Neural progenitor cell (in vitro differentiated cells): ENCODE data around the gene ARSJ. TPM values are rescaled to one million over a fixed set of nuclear protein-coding genes. Genes with fewer than 3 reads are reported as not detected.
A peak's percentile ranks its signal among the peaks of the same experiment; 100 is the strongest.

Source experiments
- DNase-seq: peaks from one replicate; pipeline ENCODE4 v3.0.0-alpha.2; 2016; ENCODE audit warnings: low spot score
- H2AFZ ChIP-seq: fragments of 200-600 bp; sonication (generic); replicated peaks from 2 replicates; pipeline ENCODE4 v1.6.1; 2016; ENCODE audit warnings: antibody characterized with exemption
- H3F3A ChIP-seq: fragments of 200-600 bp; sonication (generic); 2 replicates; pipeline ENCODE4 v1.6.1; 2016; ENCODE audit warnings: antibody characterized with exemption, low read depth
- H3K27ac ChIP-seq: fragments of 200-600 bp; sonication (generic); 2 replicates; pipeline ENCODE4 v1.5.1; 2016; ENCODE audit warnings: mild to moderate bottlenecking
- H3K27me3 ChIP-seq: fragments of 200-600 bp; sonication (generic); 2 replicates; pipeline ENCODE4 v1.6.1; 2016; ENCODE audit warnings: mild to moderate bottlenecking, moderate library complexity
- H3K36me3 ChIP-seq: fragments of 200-600 bp; sonication (generic); 2 replicates; pipeline ENCODE4 v1.5.1; 2016
- H3K4me1 ChIP-seq: fragments of 200-600 bp; sonication (generic); 2 replicates; pipeline ENCODE4 v1.6.1; 2016; ENCODE audit warnings: mixed run types
- H3K4me2 ChIP-seq: fragments of 200-600 bp; sonication (generic); 2 replicates; pipeline ENCODE4 v1.6.1; 2016
- H3K4me3 ChIP-seq: fragments of 200-600 bp; sonication (generic); 2 replicates; pipeline ENCODE4 v1.5.1; 2016
- H3K79me2 ChIP-seq: fragments of 200-600 bp; sonication (generic); 2 replicates; pipeline ENCODE4 v1.6.1; 2016; ENCODE audit warnings: low read depth
- H3K9ac ChIP-seq: fragments of 200-600 bp; sonication (generic); 2 replicates; pipeline ENCODE4 v1.6.1; 2016
- H3K9me3 ChIP-seq: fragments of 200-600 bp; sonication (generic); 2 replicates; pipeline ENCODE4 v1.5.1; 2016; ENCODE audit warnings: low read depth
- H4K20me1 ChIP-seq: fragments of 200-600 bp; sonication (generic); 2 replicates; pipeline ENCODE4 v1.6.1; 2016; ENCODE audit warnings: low read depth
- H3K27ac Mint-ChIP-seq: 3 replicates; pipeline ENCODE4 v1.8.0; 2021; ENCODE audit warnings: mixed read lengths
- H3K27me3 Mint-ChIP-seq: 2 replicates; pipeline ENCODE4 v1.8.0; 2022; ENCODE audit warnings: low read depth, mild to moderate bottlenecking, inconsistent platforms, moderate library complexity, mixed read lengths; ENCODE audit not compliant: insufficient read depth
- H3K36me3 Mint-ChIP-seq: 3 replicates; pipeline ENCODE4 v1.8.0; 2021; ENCODE audit warnings: mixed read lengths
- H3K4me1 Mint-ChIP-seq: 3 replicates; pipeline ENCODE4 v1.8.0; 2021; ENCODE audit warnings: mixed read lengths
- H3K4me3 Mint-ChIP-seq: 3 replicates; pipeline ENCODE4 v1.8.0; 2021; ENCODE audit warnings: mild to moderate bottlenecking, moderate library complexity, mixed read lengths
- H3K9me3 Mint-ChIP-seq: 3 replicates; pipeline ENCODE4 v1.8.0; 2020; ENCODE audit warnings: mixed read lengths
- CTCF ChIP-seq: fragments of 200-600 bp; sonication (generic); IDR thresholded peaks from 2 replicates; pipeline ENCODE4 v1.5.1; 2017; ENCODE audit warnings: antibody characterized with exemption, mild to moderate bottlenecking
- EZH2 ChIP-seq: fragments of 200-600 bp; sonication (generic); IDR thresholded peaks from 2 replicates; pipeline ENCODE4 v1.6.1; 2017; ENCODE audit warnings: antibody characterized with exemption, mild to moderate bottlenecking, moderate library complexity
- EZH2phosphoT487 ChIP-seq: fragments of 200-600 bp; sonication (generic); IDR thresholded peaks from 2 replicates; pipeline ENCODE4 v1.6.1; 2017; ENCODE audit warnings: antibody characterized with exemption
- total RNA-seq: library from RNA; depleted of rRNA; stranded (reverse); fragments of >200 nt; gene quantifications from 2 replicates; pipeline ENCODE4 v1.2.3, GENCODE V29; 2015; ENCODE audit warnings: low replicate concordance

The ARSJ gene
- total RNA-seq, 1 donor from 2014 or later, result 0.28 TPM

GRCh38 chr4:113874480-113874879 lies 105.0 kb downstream of the ARSJ start:
- Histone ChIP-seq H3K4me2 (no peak overlapping the region), H3K4me1 (no peaks in the 10 kb centered on the region), H3K27me3 (no peaks in the 10 kb centered on the region), H4K20me1 (no peaks in the 10 kb centered on the region), H3K9me3 (no peaks in the 10 kb centered on the region), H3K9ac (no peak overlapping the region), H3K36me3 (no peaks in the 10 kb centered on the region), H3F3A (no peaks in the 10 kb centered on the region), H3K27ac (no peak overlapping the region), H3K79me2 (no peaks in the 10 kb centered on the region), H2AFZ (no peak overlapping the region), H3K4me3 (no peak overlapping the region)
- TF ChIP-seq EZH2, result no peak
- TF ChIP-seq EZH2phosphoT487, result no peak
- TF ChIP-seq CTCF, result no peak
- peaks cover 10% of the 10 kb centered on the region for H3K4me1 Mint-ChIP-seq
- no peaks in the 10 kb centered on the region for H3K36me3 Mint-ChIP-seq
- no peak overlapping the region for H3K4me3 Mint-ChIP-seq
- H3K9me3 Mint-ChIP-seq, result no peaks in the 10 kb centered on the region
- DNase-seq, result no peak
- no peak overlapping the region for H3K27ac Mint-ChIP-seq
- H3K27me3 Mint-ChIP-seq, result no peaks in the 10 kb centered on the region

- no peaks in the 10 kb centered on the region for H3K9me3 ChIP-seq
- H3K27me3 ChIP-seq, result no peaks in the 10 kb centered on the region
- TF ChIP-seq EZH2phosphoT487, result no peak
- TF ChIP-seq CTCF, result no peak
- no peak for TF ChIP-seq EZH2
- H3K36me3 Mint-ChIP-seq, result no peaks in the 10 kb centered on the region
- no peak overlapping the region for H3K4me3 ChIP-seq
- H2AFZ ChIP-seq, result no peak overlapping the region
- H3K4me3 Mint-ChIP-seq, result no peak overlapping the region
- H3K79me2 ChIP-seq, result no peaks in the 10 kb centered on the region
- H4K20me1 ChIP-seq, result no peaks in the 10 kb centered on the region
- H3K27ac Mint-ChIP-seq, result no peak overlapping the region
- no peaks in the 10 kb centered on the region for H3F3A ChIP-seq
- peaks cover 3% of the 10 kb centered on the region for H3K4me1 Mint-ChIP-seq
- no peak overlapping the region for H3K9ac ChIP-seq
- H3K4me1 ChIP-seq, result no peaks in the 10 kb centered on the region
- no peaks in the 10 kb centered on the region for H3K36me3 ChIP-seq
- no peaks in the 10 kb centered on the region for H3K9me3 Mint-ChIP-seq
- H3K27me3 Mint-ChIP-seq, result peaks cover 3% of the 10 kb centered on the region
- H3K27ac ChIP-seq, result no peak overlapping the region
- no peak overlapping the region for H3K4me2 ChIP-seq
- DNase-seq, result no peak
These were observed 105.9 kb downstream of the ARSJ start for GRCh38 chr4:113873508-113873907.

- no peaks in the 10 kb centered on the region for H4K20me1 ChIP-seq
- Mint-ChIP-seq H3K4me1 (no peaks in the 10 kb centered on the region), H3K9me3 (no peaks in the 10 kb centered on the region), H3K27me3 (peaks cover 3% of the 10 kb centered on the region), H3K36me3 (no peaks in the 10 kb centered on the region), H3K27ac (peak overlapping the region; percentile 4), H3K4me3 (no peak overlapping the region)
- TF ChIP-seq EZH2phosphoT487 (no peak), EZH2 (no peak), CTCF (no peak)
- H2AFZ ChIP-seq, result no peak overlapping the region
- DNase-seq, result no peak
- H3K36me3 ChIP-seq, result no peaks in the 10 kb centered on the region
- no peaks in the 10 kb centered on the region for H3F3A ChIP-seq
- H3K79me2 ChIP-seq, result no peaks in the 10 kb centered on the region
- no peak overlapping the region for H3K4me3 ChIP-seq
- no peak overlapping the region for H3K4me2 ChIP-seq
- H3K9me3 ChIP-seq, result no peaks in the 10 kb centered on the region
- no peak overlapping the region for H3K9ac ChIP-seq
- no peak overlapping the region for H3K27ac ChIP-seq
- H3K4me1 ChIP-seq, result no peaks in the 10 kb centered on the region
- H3K27me3 ChIP-seq, result no peaks in the 10 kb centered on the region
These were observed 106.8 kb downstream of the ARSJ start for GRCh38 chr4:113872426-113873260.
